Tibial nerve (tissue), 4 donors: ENCODE measurements around the gene BLOC1S1. TPM values are rescaled to one million over a fixed set of nuclear protein-coding genes. Genes with fewer than 3 reads are reported as not detected.

Experiments used
- DNase-seq, 2 donors: peaks; one replicate each; pipeline ENCODE4 v3.0.0-alpha.2; 2019; ENCODE audit warnings: low spot score in 2 of 2
- H3K27ac ChIP-seq, 4 donors: fragments of 200-600 bp; sonication (generic) in 3 of 4; one replicate each; pipeline ENCODE4 v1.5.1; 2017 to 2019; ENCODE audit warnings: mild to moderate bottlenecking in 1 of 4
- H3K27me3 ChIP-seq, 2 donors: fragments of 200-600 bp; sonication (generic) in 1 of 2; one replicate each; pipeline versions ENCODE4 v1.5.1 to v1.6.0; 2017 to 2019
- H3K36me3 ChIP-seq, 3 donors: fragments of 200-600 bp; sonication (generic); one replicate each; pipeline ENCODE4 v1.5.1; 2018 to 2019
- H3K4me1 ChIP-seq, 4 donors: fragments of 200-600 bp; sonication (generic) in 3 of 4; one replicate each; pipeline ENCODE4 v1.5.1; 2017 to 2019
- H3K4me3 ChIP-seq, 4 donors: fragments of 200-600 bp; sonication (generic) in 3 of 4; one replicate each; pipeline ENCODE4 v1.5.1; 2017 to 2019; ENCODE audit warnings: mild to moderate bottlenecking in 1 of 4, moderate library complexity in 1 of 4
- H3K9me3 ChIP-seq, 4 donors: fragments of 200-600 bp; sonication (generic) in 3 of 4; one replicate each; pipeline ENCODE4 v1.5.1; 2017 to 2019
- CTCF ChIP-seq, 5 experiments: fragments of 200-600 bp in 3 of 5; fragments of 450-650 bp in 2 of 5; sonication (generic) in 3 of 5; IDR thresholded peaks; one replicate each; pipeline ENCODE4 v1.5.1; 2016 to 2019; ENCODE audit warnings: antibody characterized with exemption in 5 of 5, mild to moderate bottlenecking in 3 of 5, moderate library complexity in 2 of 5
- EP300 ChIP-seq, 2 donors: sonication (generic); formaldehyde crosslinking; IDR thresholded peaks; one replicate each; pipeline ENCODE4 v1.6.1; 2017; ENCODE audit warnings: antibody characterized with exemption in 2 of 2, mild to moderate bottlenecking in 1 of 2
- POLR2A ChIP-seq, 2 donors: fragments of 450-650 bp; IDR thresholded peaks; one replicate each; pipeline ENCODE4 v1.6.1; 2017; ENCODE audit warnings: antibody characterized with exemption in 2 of 2, mild to moderate bottlenecking in 2 of 2, moderate library complexity in 2 of 2
- WGBS, 2 donors: methylation state at CpG; one replicate each; pipeline ENCODE4 v1.1.5; 2018; 5-methylcytosine and 5-hydroxymethylcytosine counted together
- total RNA-seq, 4 donors: library from RNA; depleted of rRNA; stranded (reverse); fragments of >200 nt; gene quantifications; one replicate each; pipeline ENCODE4 v1.1.0, GENCODE V29; 2016

BLOC1S1 gene
- total RNA-seq, 4 donors from 2014 or later, result 212 to 322 (median 264) TPM

- WGBS, 2 donors, result 81 to 85% methylated on average over 2 of the region's 2 CpGs
- H3K4me1 ChIP-seq, result peaks cover 0 to 45% (median 27%) of the 10 kb centered on the region in 4 donors
Measured at GRCh38 chr12:55733858-55734257, 18.0 kb downstream of the BLOC1S1 start.

GRCh38 chr12:55734595-55734994 is 18.7 kb downstream of the BLOC1S1 start:
- 81 to 94% methylated on average over 3 of the region's 3 CpGs for WGBS, 2 donors
- Histone ChIP-seq H3K4me3 (no peak overlapping the region), H3K27me3 (no peaks in the 10 kb centered on the region), H3K36me3 (no peaks in the 10 kb centered on the region), H3K4me1 (peaks cover 0 to 49% (median 26%) of the 10 kb centered on the region in 4 donors), H3K9me3 (no peaks in the 10 kb centered on the region), H3K27ac (no peak overlapping the region)
- DNase-seq, result no peak
- TF ChIP-seq EP300 (IDR thresholded peaks at IDR 0.05) (no peak), CTCF (IDR thresholded peaks at IDR 0.05) (no peak), POLR2A (IDR thresholded peaks at IDR 0.05) (no peak)

More at GRCh38 chr12:55733858-55734257, 18.0 kb downstream of the BLOC1S1 start:
- no peaks in the 10 kb centered on the region for H3K9me3 ChIP-seq
- no peak overlapping the region for H3K4me3 ChIP-seq
- H3K36me3 ChIP-seq, result no peaks in the 10 kb centered on the region
- TF ChIP-seq POLR2A (IDR thresholded peaks at IDR 0.05), result no peak
- no peak for TF ChIP-seq EP300 (IDR thresholded peaks at IDR 0.05)
- no peak for TF ChIP-seq CTCF (IDR thresholded peaks at IDR 0.05)
- H3K27me3 ChIP-seq, result no peaks in the 10 kb centered on the region
- DNase-seq, result no peak
- no peak overlapping the region for H3K27ac ChIP-seq

- H3K4me1 ChIP-seq, result peaks cover 0 to 35% (median 16%) of the 10 kb centered on the region in 4 donors
- H3K9me3 ChIP-seq, result no peaks in the 10 kb centered on the region
- no peaks in the 10 kb centered on the region for H3K27me3 ChIP-seq
- H3K36me3 ChIP-seq, result no peaks in the 10 kb centered on the region
- TF ChIP-seq EP300 (IDR thresholded peaks at IDR 0.05) (no peak), POLR2A (IDR thresholded peaks at IDR 0.05) (no peak), CTCF (IDR thresholded peaks at IDR 0.05) (no peak)
- DNase-seq, result no peak
- peak overlapping the region in 1 of 4 donors; percentile 14 for H3K27ac ChIP-seq
- no peak overlapping the region for H3K4me3 ChIP-seq
- 40 to 52% methylated on average over 3 of the region's 3 CpGs for WGBS, 2 donors
Measured at GRCh38 chr12:55736076-55736475, 20.2 kb downstream of the BLOC1S1 start.

- Histone ChIP-seq H3K27ac (peak overlapping the region; percentile 67 to 93 (median 84)), H3K9me3 (no peaks in the 10 kb centered on the region), H3K36me3 (no peaks in the 10 kb centered on the region), H3K4me3 (no peak overlapping the region), H3K27me3 (no peaks in the 10 kb centered on the region), H3K4me1 (peaks cover 0 to 29% (median 14%) of the 10 kb centered on the region in 4 donors)
- WGBS, 2 donors, result 25 to 29% methylated on average over 6 of the region's 6 CpGs
- no peak for TF ChIP-seq POLR2A (IDR thresholded peaks at IDR 0.05)
- TF ChIP-seq EP300 (IDR thresholded peaks at IDR 0.05), result peak in 1 of 2 donors; percentile 21
- TF ChIP-seq CTCF (IDR thresholded peaks at IDR 0.05), result peak; percentile 54 to 78 (median 77)
- DNase-seq, result peak in 1 of 2 donors; percentile 66
Measured at GRCh38 chr12:55736780-55737580, 21.1 kb downstream of the BLOC1S1 start.

- 12 to 13% methylated on average over 4 of the region's 4 CpGs for WGBS, 2 donors
- H3K4me3 ChIP-seq, result peak overlapping the region; percentile 40 to 72 (median 44)
Measured at GRCh38 chr12:55737581-55738122, 21.8 kb downstream of the BLOC1S1 start.

More at GRCh38 chr12:55737581-55738122, 21.8 kb downstream of the BLOC1S1 start:
- TF ChIP-seq CTCF (IDR thresholded peaks at IDR 0.05) (no peak), EP300 (IDR thresholded peaks at IDR 0.05) (no peak), POLR2A (IDR thresholded peaks at IDR 0.05) (no peak)
- H3K9me3 ChIP-seq, result no peaks in the 10 kb centered on the region
- H3K27me3 ChIP-seq, result no peaks in the 10 kb centered on the region
- peaks cover 0 to 36% (median 16%) of the 10 kb centered on the region in 4 donors for H3K4me1 ChIP-seq
- H3K36me3 ChIP-seq, result no peaks in the 10 kb centered on the region
- no peak for DNase-seq
- peak overlapping the region; percentile 67 to 93 (median 84) for H3K27ac ChIP-seq
